Measurements from ENCODE around the gene PDE4D.

GRCh38 chr5:59198832-59199231 is 694.7 kb downstream of the PDE4D start:
- no peak for TF ChIP-seq EZH2 (IDR thresholded peaks at IDR 0.05; ENCODE audit: insufficient read depth, poor library complexity, severe bottlenecking)
- TF ChIP-seq EZH2phosphoT487 (IDR thresholded peaks at IDR 0.05; ENCODE audit: insufficient read depth, low read depth): no peak

Data from GM23248 (cell line).